Pancreas (tissue), 10 donors: Measurements from ENCODE around the gene MAPK7. TPM values are rescaled to one million over a fixed set of nuclear protein-coding genes. Genes with fewer than 3 reads are reported as not detected.

Experiments
- ATAC-seq, 4 donors: fragments of 200-7000 bp; cut with Tn5 transposase; one replicate each; pipeline versions ENCODE4 v1.8.0 to v1.9.1; 2020; ENCODE audit warnings: mild to moderate bottlenecking in 4 of 4, moderate library complexity in 4 of 4
- DNase-seq, 6 donors: peaks; one replicate each; pipeline ENCODE4 v3.0.0-alpha.2; 2020
- FAIRE-seq: peaks from 2 replicates; lab custom pipeline; 2012; peaks lifted over from hg19 to GRCh38; lab: Jason Lieb, UNC
- H3K27ac ChIP-seq, 4 donors: fragments of 200-600 bp; sonication (generic); 1 replicate in 3 of 4; 2 replicates in 1 of 4; pipeline versions ENCODE4 v1.5.0 to v1.8.0; 2020
- H3K27me3 ChIP-seq, 4 donors: fragments of 200-600 bp; one replicate each; pipeline ENCODE4 v1.8.0; 2021
- H3K36me3 ChIP-seq, 3 donors: fragments of 200-600 bp; sonication (generic) in 1 of 3; one replicate each; pipeline versions ENCODE4 v1.5.0 to v1.8.0; 2020 to 2021
- H3K4me1 ChIP-seq, 3 donors: fragments of 200-600 bp; one replicate each; pipeline ENCODE4 v1.8.0; 2021
- H3K4me3 ChIP-seq, 4 donors: fragments of 200-600 bp; sonication (generic) in 2 of 4; one replicate each; pipeline versions ENCODE4 v1.5.0 to v1.8.0; 2020 to 2021
- H3K9me3 ChIP-seq, 4 donors: fragments of 200-600 bp; one replicate each; pipeline ENCODE4 v1.8.0; 2021
- WGBS, 2 donors: extraction: QIAGEN DNeasy Blood & Tissue Kit; methylation state at CpG; one replicate each; pipeline ENCODE4 v1.1.7; 2013; 5-methylcytosine and 5-hydroxymethylcytosine counted together
- intact Hi-C, 3 donors: fragments of 100-400 bp; cut with DNase I; formaldehyde crosslinking; loops; one replicate each; pipeline versions ENCODE4 v1.11.1 to v1.14.2; 2022
- polyA plus RNA-seq, 2 donors: library from polyadenylated mRNA; stranded (reverse); fragments of 200-250 nt; gene quantifications; one replicate each; pipeline ENCODE4 v1.2.3, GENCODE V29; 2013
- total RNA-seq, 6 donors: library from RNA; stranded (reverse); fragmentation: NEBNext Ultra II Directional in 4 of 6; extraction: Animal tissue kit (Norgen Biotek cat#: 25700) in 4 of 6; gene quantifications; one replicate each; pipeline versions ENCODE4 v1.2.1 to v1.2.4, GENCODE V29; 2021 to 2023
- TF ChIP-seq, protein P1 (sequence below), 4 donors: fragments of 200-600 bp; sonication (generic) in 3 of 4; IDR thresholded peaks; one replicate each; pipeline versions ENCODE4 v1.5.0 to v1.8.0; 2021; ENCODE audit warnings: antibody characterized with exemption in 4 of 4
- donor health status: healthy with polysubstance abuse.
- donor health status: DM: no; HTN: no; CAD: no; lungs with moderate emphysema.
- donor health status: DM: no; HTN: no; CAD: no.
- donor health status: control.
- donor health status: control.
- donor health status: Bipolar disorder and iron deficiency.
- donor health status: DM: yes; HTN: yes; CAD: no.
- donor health status: DM: no; HTN: no; CAD: no.
- donor health status: DM: no; HTN: no; CAD: no.
- donor health status: DM: yes; HTN: yes; CAD: no.

The MAPK7 gene
- total and polyA plus RNA-seq, 8 donors, result 3.4 to 10.5 (median 7.9) TPM

DNA sequence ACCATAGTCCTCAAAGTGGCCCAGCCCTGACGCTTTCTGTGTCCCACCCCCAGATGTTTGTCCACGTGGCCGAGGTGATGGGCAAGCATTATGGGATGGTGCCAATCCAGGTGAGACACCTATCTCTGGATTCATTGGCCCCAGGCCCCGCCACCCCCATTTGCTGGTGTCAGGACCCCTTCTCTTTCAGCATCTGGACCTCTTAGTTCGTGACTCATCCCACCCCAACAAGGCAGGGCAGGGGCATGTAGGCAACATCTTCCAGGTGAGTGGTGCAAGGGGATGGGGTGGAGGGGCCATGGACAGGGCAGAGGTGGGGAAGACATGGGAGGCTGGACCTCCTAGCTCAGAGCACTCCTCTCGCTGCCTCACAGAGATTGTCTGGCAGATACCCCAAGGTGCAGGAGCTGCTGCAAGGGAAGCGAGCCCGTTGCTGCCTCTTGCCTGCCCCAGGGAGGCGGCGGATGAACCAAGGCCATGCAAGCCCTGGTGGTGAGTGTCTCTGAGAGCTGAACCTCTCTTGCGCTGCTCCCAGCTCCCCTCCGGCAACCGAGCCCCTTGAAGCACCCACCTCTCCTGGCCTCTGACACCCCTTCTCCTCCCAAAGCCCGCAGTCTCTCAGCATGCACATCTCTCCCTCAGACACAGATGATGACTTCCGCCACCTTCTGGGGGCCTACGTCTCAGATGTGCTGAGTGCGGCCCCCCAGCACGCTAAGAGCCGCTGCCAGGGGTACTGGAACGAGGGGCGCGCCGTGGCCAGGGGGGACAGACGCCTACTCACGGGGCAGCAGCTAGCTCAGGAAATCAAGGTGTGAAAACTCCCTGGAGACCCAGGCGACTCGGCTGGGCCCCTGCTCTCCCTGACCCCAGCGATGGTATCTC, 36.3 kb downstream of the MAPK7 start:
- Histone ChIP-seq H3K27me3 (no peaks in the 10 kb centered on the region), H3K27ac (no peak overlapping the region), H3K4me1 (no peaks in the 10 kb centered on the region), H3K36me3 (no peaks in the 10 kb centered on the region), H3K9me3 (no peaks in the 10 kb centered on the region), H3K4me3 (no peak overlapping the region)
- ATAC-seq (no peak), DNase-seq (peak in 1 of 6 donors; percentile 47), FAIRE-seq (no peak)
- TF ChIP-seq, protein P1, sequence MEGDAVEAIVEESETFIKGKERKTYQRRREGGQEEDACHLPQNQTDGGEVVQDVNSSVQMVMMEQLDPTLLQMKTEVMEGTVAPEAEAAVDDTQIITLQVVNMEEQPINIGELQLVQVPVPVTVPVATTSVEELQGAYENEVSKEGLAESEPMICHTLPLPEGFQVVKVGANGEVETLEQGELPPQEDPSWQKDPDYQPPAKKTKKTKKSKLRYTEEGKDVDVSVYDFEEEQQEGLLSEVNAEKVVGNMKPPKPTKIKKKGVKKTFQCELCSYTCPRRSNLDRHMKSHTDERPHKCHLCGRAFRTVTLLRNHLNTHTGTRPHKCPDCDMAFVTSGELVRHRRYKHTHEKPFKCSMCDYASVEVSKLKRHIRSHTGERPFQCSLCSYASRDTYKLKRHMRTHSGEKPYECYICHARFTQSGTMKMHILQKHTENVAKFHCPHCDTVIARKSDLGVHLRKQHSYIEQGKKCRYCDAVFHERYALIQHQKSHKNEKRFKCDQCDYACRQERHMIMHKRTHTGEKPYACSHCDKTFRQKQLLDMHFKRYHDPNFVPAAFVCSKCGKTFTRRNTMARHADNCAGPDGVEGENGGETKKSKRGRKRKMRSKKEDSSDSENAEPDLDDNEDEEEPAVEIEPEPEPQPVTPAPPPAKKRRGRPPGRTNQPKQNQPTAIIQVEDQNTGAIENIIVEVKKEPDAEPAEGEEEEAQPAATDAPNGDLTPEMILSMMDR (IDR thresholded peaks at IDR 0.05), result no peak
- WGBS, 2 donors, result 69 to 81% methylated on average over 28 of the region's 28 CpGs
- intact Hi-C loops, result loop anchor here in 1 of 3 donors (10.0 kb wide), 1 partner anchor 50 kb away; the partner anchor contains the start of gene B9D1

DNA sequence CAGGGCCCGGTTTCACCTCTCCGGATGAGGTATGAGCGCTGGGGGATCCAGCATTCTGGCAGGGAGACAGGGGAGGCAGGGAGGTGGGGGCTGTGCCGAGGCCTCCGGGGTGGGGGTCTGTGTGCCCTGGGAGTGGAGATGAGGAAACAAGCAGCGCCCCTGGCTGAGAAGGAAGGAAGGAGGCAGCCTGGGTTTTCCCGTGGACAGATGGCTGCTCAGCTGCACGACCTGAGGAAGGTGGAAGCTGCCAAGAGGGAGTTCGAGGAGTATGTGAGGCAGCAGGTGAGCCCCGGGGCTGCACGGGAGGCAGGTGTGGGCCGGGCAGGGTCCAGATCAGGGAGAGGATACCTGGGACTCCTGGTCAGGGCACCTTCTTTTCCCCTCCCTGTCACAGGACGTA, 37.0 kb downstream of the MAPK7 start:
- Histone ChIP-seq H3K27me3 (no peaks in the 10 kb centered on the region), H3K36me3 (no peaks in the 10 kb centered on the region), H3K4me3 (no peak overlapping the region), H3K4me1 (no peaks in the 10 kb centered on the region), H3K9me3 (no peaks in the 10 kb centered on the region), H3K27ac (no peak overlapping the region)
- intact Hi-C loops, result loop anchor here in 1 of 3 donors (10.0 kb wide), 1 partner anchor 51 kb away; the partner anchor contains the start of gene B9D1
- TF ChIP-seq, protein P1 (IDR thresholded peaks at IDR 0.05), result no peak
- ATAC-seq (no peak), DNase-seq (no peak), FAIRE-seq (no peak)
- 51 to 58% methylated on average over 11 to 13 of the region's 13 CpGs for WGBS, 2 donors

DNA sequence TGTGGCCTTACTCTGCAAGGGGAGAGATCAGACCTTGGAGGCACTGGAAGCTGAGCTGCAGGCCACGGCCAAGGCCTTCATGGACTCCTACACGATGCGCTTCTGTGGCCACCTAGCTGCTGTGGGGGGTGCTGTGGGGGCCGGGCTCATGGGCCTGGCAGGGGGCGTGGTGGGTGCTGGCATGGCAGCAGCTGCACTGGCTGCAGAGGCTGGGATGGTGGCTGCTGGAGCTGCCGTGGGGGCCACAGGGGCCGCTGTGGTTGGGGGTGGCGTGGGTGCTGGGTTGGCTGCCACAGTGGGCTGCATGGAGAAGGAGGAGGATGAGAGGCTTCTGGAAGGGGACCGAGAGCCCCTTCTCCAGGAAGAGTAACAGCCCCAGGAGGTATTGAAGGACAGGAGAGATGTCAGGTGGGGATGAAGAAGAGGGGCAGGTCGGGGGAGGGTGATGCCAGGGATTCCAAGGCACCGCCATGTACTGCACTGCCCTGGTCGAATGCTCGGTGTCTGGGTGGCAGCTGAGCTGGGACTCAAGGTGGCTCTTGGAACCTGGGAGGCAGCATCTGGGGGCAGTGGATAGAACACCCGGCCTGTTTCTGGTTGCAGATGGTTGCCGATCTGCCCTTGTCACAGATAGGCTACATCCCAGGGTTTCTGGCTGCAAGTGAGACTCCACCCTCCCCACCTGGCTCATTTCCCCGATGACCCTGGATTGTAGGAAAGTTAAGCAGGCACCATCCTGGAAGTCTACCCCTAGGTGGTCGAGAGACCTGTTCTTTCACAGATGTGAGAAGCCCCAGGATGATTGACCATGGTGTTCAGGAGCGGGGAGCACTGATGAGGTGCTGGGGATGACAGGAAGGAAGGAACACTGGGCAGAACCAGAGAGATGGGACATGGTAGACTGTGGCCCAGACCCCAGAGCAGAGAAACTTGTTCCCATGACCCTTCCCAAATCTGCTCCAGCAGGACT, 37.8 kb downstream of the MAPK7 start:
- no peaks in the 10 kb centered on the region for H3K27me3 ChIP-seq
- no peak overlapping the region for H3K27ac ChIP-seq
- ATAC-seq (no peak), FAIRE-seq (no peak), DNase-seq (peak in 1 of 6 donors; percentile 50)
- H3K4me1 ChIP-seq, result no peaks in the 10 kb centered on the region
- H3K36me3 ChIP-seq, result no peaks in the 10 kb centered on the region
- 72 to 76% methylated on average over 18 of the region's 18 CpGs for WGBS, 2 donors
- intact Hi-C loops, result loop anchor here in 1 of 3 donors (10.0 kb wide), 1 partner anchor 51 kb away; the partner anchor contains the start of gene B9D1
- TF ChIP-seq, protein P1 (IDR thresholded peaks at IDR 0.05), result no peak
- no peak overlapping the region for H3K4me3 ChIP-seq
- H3K9me3 ChIP-seq, result no peaks in the 10 kb centered on the region

DNA sequence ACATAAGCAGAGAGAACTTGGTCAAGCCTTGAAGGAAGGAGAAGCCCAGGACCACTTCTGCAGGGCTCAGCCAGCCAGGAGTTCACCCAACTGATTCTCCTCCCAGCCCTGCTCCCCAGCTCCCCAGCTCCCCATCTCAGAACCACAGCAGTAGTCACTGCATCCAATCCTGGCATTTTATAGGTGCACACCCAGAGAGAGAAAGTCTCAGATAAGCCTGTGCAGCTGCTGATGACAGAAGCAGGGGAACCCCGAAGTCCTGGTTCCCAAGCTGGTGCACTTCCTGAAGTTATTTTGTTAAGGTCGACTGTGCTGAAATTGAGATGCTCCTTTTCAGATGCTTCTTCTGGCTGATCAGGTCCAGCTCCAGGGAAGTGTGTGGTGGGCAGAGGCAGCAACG, 39.3 kb downstream of the MAPK7 start:
- FAIRE-seq (no peak), DNase-seq (no peak), ATAC-seq (no peak)
- TF ChIP-seq, protein P1 (IDR thresholded peaks at IDR 0.05), result no peak
- 46 to 58% methylated on average over 3 of the region's 3 CpGs for WGBS, 2 donors
- no peak overlapping the region for H3K27ac ChIP-seq
- H3K4me1 ChIP-seq, result no peaks in the 10 kb centered on the region
- H3K9me3 ChIP-seq, result no peaks in the 10 kb centered on the region
- no peaks in the 10 kb centered on the region for H3K36me3 ChIP-seq
- intact Hi-C loops, result loop anchor here in 1 of 3 donors (10.0 kb wide), 1 partner anchor 53 kb away; the partner anchor contains the start of gene B9D1
- H3K27me3 ChIP-seq, result no peaks in the 10 kb centered on the region
- H3K4me3 ChIP-seq, result no peak overlapping the region
